ENCODE measurements around the gene TMEM150B. TPM values are rescaled to one million over a fixed set of nuclear protein-coding genes. Genes with fewer than 3 reads are reported as not detected.

TMEM150B gene
- total and polyA plus RNA-seq, 9 of the 15 experiments (the other 6 are each of a cell fraction or from before 2014, with no cell fraction given): 0.47 to 1.3 (median 0.74) TPM; not detected in 2

GRCh38 chr19:55339105-55339888 lies 14.2 kb upstream of the TMEM150B start, which contains the start of gene KMT5C (continued):
- TF ChIP-seq, protein P1, sequence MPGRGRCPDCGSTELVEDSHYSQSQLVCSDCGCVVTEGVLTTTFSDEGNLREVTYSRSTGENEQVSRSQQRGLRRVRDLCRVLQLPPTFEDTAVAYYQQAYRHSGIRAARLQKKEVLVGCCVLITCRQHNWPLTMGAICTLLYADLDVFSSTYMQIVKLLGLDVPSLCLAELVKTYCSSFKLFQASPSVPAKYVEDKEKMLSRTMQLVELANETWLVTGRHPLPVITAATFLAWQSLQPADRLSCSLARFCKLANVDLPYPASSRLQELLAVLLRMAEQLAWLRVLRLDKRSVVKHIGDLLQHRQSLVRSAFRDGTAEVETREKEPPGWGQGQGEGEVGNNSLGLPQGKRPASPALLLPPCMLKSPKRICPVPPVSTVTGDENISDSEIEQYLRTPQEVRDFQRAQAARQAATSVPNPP (IDR thresholded peaks at IDR 0.05; ENCODE audit: borderline replicate concordance, insufficient read depth, insufficient read length): no peak
- TF ChIP-seq ESRRB (CRISPR knock-in tag; IDR thresholded peaks at IDR 0.05; ENCODE audit: borderline replicate concordance) (no peak), TAF7 (tag; IDR thresholded peaks at IDR 0.05) (no peak), KLF13 (tag; IDR thresholded peaks at IDR 0.05; ENCODE audit: borderline replicate concordance, low read depth) (peak; percentile 81; the same call in 1 of the 2 replicates), GTF2F1 (IDR thresholded peaks at IDR 0.05; ENCODE audit: low read depth, low read length) (peak; percentile 12; the same call in 1 of the 2 replicates), RNF2 (IDR thresholded peaks at IDR 0.05) (peak; percentile 56; the same call in 1 of the 2 replicates), SIN3B (IDR thresholded peaks at IDR 0.05; ENCODE audit: low read depth) (no peak), KDM1A (IDR thresholded peaks at IDR 0.05) (no peak), ZNF239 (CRISPR knock-in tag; IDR thresholded peaks at IDR 0.05) (no peak), BCOR (IDR thresholded peaks at IDR 0.05) (no peak), ZNF583 (CRISPR knock-in tag; IDR thresholded peaks at IDR 0.05) (no peak), GMEB1 (CRISPR knock-in tag; IDR thresholded peaks at IDR 0.05) (peak; percentile 10; the same call in 1 of the 2 replicates), ZFP1 (CRISPR knock-in tag; IDR thresholded peaks at IDR 0.05) (no peak)
- TF ChIP-seq, protein P2, sequence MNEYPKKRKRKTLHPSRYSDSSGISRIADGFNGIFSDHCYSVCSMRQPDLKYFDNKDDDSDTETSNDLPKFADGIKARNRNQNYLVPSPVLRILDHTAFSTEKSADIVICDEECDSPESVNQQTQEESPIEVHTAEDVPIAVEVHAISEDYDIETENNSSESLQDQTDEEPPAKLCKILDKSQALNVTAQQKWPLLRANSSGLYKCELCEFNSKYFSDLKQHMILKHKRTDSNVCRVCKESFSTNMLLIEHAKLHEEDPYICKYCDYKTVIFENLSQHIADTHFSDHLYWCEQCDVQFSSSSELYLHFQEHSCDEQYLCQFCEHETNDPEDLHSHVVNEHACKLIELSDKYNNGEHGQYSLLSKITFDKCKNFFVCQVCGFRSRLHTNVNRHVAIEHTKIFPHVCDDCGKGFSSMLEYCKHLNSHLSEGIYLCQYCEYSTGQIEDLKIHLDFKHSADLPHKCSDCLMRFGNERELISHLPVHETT (CRISPR knock-in tag; conservative IDR thresholded peaks at IDR 0.05 in 1 of 2, IDR thresholded peaks at IDR 0.05 in 1 of 2): no peak
- TF ChIP-seq, protein P3, sequence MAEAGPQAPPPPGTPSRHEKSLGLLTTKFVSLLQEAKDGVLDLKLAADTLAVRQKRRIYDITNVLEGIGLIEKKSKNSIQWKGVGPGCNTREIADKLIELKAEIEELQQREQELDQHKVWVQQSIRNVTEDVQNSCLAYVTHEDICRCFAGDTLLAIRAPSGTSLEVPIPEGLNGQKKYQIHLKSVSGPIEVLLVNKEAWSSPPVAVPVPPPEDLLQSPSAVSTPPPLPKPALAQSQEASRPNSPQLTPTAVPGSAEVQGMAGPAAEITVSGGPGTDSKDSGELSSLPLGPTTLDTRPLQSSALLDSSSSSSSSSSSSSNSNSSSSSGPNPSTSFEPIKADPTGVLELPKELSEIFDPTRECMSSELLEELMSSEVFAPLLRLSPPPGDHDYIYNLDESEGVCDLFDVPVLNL (CRISPR knock-in tag; IDR thresholded peaks at IDR 0.05; ENCODE audit: low read depth): peak; percentile 52; the same call in 1 of the 2 replicates
- TF ChIP-seq, protein P4, sequence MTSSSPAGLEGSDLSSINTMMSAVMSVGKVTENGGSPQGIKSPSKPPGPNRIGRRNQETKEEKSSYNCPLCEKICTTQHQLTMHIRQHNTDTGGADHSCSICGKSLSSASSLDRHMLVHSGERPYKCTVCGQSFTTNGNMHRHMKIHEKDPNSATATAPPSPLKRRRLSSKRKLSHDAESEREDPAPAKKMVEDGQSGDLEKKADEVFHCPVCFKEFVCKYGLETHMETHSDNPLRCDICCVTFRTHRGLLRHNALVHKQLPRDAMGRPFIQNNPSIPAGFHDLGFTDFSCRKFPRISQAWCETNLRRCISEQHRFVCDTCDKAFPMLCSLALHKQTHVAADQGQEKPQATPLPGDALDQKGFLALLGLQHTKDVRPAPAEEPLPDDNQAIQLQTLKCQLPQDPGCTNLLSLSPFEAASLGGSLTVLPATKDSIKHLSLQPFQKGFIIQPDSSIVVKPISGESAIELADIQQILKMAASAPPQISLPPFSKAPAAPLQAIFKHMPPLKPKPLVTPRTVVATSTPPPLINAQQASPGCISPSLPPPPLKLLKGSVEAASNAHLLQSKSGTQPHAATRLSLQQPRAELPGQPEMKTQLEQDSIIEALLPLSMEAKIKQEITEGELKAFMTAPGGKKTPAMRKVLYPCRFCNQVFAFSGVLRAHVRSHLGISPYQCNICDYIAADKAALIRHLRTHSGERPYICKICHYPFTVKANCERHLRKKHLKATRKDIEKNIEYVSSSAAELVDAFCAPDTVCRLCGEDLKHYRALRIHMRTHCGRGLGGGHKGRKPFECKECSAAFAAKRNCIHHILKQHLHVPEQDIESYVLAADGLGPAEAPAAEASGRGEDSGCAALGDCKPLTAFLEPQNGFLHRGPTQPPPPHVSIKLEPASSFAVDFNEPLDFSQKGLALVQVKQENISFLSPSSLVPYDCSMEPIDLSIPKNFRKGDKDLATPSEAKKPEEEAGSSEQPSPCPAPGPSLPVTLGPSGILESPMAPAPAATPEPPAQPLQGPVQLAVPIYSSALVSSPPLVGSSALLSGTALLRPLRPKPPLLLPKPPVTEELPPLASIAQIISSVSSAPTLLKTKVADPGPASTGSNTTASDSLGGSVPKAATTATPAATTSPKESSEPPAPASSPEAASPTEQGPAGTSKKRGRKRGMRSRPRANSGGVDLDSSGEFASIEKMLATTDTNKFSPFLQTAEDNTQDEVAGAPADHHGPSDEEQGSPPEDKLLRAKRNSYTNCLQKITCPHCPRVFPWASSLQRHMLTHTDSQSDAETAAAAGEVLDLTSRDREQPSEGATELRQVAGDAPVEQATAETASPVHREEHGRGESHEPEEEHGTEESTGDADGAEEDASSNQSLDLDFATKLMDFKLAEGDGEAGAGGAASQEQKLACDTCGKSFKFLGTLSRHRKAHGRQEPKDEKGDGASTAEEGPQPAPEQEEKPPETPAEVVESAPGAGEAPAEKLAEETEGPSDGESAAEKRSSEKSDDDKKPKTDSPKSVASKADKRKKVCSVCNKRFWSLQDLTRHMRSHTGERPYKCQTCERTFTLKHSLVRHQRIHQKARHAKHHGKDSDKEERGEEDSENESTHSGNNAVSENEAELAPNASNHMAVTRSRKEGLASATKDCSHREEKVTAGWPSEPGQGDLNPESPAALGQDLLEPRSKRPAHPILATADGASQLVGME (CRISPR knock-in tag; IDR thresholded peaks at IDR 0.05): no peak

Data from K562 (cell line).